Spleen (tissue), 7 donors: Measurements from ENCODE around the gene ALAD.

ENCODE experiments used
- CTCF ChIP-seq, 11 experiments: fragments of 200-600 bp in 7 of 11; fragments of 450-650 bp in 4 of 11; sonication (generic) in 4 of 11; IDR thresholded peaks in 8 of 11; conservative IDR thresholded peaks in 3 of 11; 1 replicate in 7 of 11; 2 replicates in 4 of 11; pipeline versions ENCODE4 v1.4.0 to v1.8.0; 2016 to 2021; ENCODE audit warnings: antibody characterized with exemption in 11 of 11, inconsistent platforms in 4 of 11, mild to moderate bottlenecking in 1 of 11
- POLR2A ChIP-seq, 3 donors: fragments of 450-650 bp; IDR thresholded peaks; one replicate each; pipeline ENCODE4 v1.5.1; 2017; ENCODE audit warnings: antibody characterized with exemption in 3 of 3, mild to moderate bottlenecking in 1 of 3
- donor health status: DM: no; HTN: no; CAD: no; lungs with moderate emphysema.
- donor health status: DM: no; HTN: no; CAD: no.
- donor health status: DM: no; HTN: no; CAD: no.

GRCh38 chr9:113337714-113338113 lies 63.4 kb downstream of the ALAD start:
- no peak for TF ChIP-seq CTCF (IDR thresholded peaks at IDR 0.05 in 8 of 11, conservative IDR thresholded peaks at IDR 0.05 in 3 of 11)
- no peak for TF ChIP-seq POLR2A (IDR thresholded peaks at IDR 0.05)
